Neural cell (in vitro differentiated cells): ENCODE measurements around the gene MYO3B. TPM values are rescaled to one million over a fixed set of nuclear protein-coding genes. Genes with fewer than 3 reads are reported as not detected.

ENCODE experiments used
- H2AFZ ChIP-seq: fragments of 200-600, 300-800 bp; sonication (generic), shearing (Covaris generic); 2 replicates; pipeline ENCODE4 v1.6.0; 2014; ENCODE audit warnings: low read depth, mild to moderate bottlenecking, antibody characterized with exemption, low read length, moderate library complexity
- H3F3A ChIP-seq: fragments of 200-600 bp; shearing (Covaris generic); 2 replicates; pipeline ENCODE4 v1.6.1; 2016; ENCODE audit warnings: mild to moderate bottlenecking, moderate library complexity, mixed read lengths, antibody characterized with exemption, low read length; ENCODE audit not compliant: insufficient read depth, poor library complexity, severe bottlenecking
- H3K27ac ChIP-seq: fragments of 200-600, 300-800 bp; sonication (generic), shearing (Covaris generic); 2 replicates; pipeline ENCODE4 v1.5.1; 2014; ENCODE audit warnings: mild to moderate bottlenecking, low read length, moderate library complexity
- H3K27me3 ChIP-seq: fragments of 300-800, 200-600 bp; sonication (generic), shearing (Covaris generic); 2 replicates; pipeline ENCODE4 v1.6.0; 2014; ENCODE audit warnings: mild to moderate bottlenecking, low read depth, low read length, moderate library complexity; ENCODE audit not compliant: insufficient read depth
- H3K36me3 ChIP-seq: fragments of 300-800, 200-600 bp; sonication (generic), shearing (Covaris generic); 2 replicates; pipeline ENCODE4 v1.5.1; 2014; ENCODE audit warnings: mild to moderate bottlenecking, antibody characterized with exemption, low read length, moderate library complexity; ENCODE audit not compliant: insufficient read depth
- H3K4me2 ChIP-seq: fragments of 300-800, 200-600 bp; sonication (generic), shearing (Covaris generic); 2 replicates; pipeline ENCODE4 v1.6.0; 2014; ENCODE audit warnings: mild to moderate bottlenecking, low read length
- H3K4me3 ChIP-seq: fragments of 300-800, 200-600 bp; sonication (generic), shearing (Covaris generic); 2 replicates; pipeline ENCODE4 v1.5.1; 2014; ENCODE audit warnings: mild to moderate bottlenecking, low read length, moderate library complexity
- H3K79me2 ChIP-seq: fragments of 200-600 bp; shearing (Covaris generic); replicated peaks from 2 replicates; pipeline ENCODE4 v1.6.0; 2014; ENCODE audit warnings: mild to moderate bottlenecking, low read length, moderate library complexity; ENCODE audit not compliant: insufficient read depth
- H3K9ac ChIP-seq: fragments of 300-800, 200-600 bp; sonication (generic), shearing (Covaris generic); 2 replicates; pipeline ENCODE4 v1.6.1; 2016; ENCODE audit warnings: mild to moderate bottlenecking, low read length, mixed read lengths
- H3K9me2 ChIP-seq: fragments of 200-600 bp; shearing (Covaris generic); 2 replicates; pipeline ENCODE4 v1.6.1; 2016; ENCODE audit warnings: mild to moderate bottlenecking, low read length, mixed read lengths; ENCODE audit not compliant: insufficient read depth
- H3K9me3 ChIP-seq: fragments of 200-600, 300-800 bp; sonication (generic), shearing (Covaris generic); 2 replicates; pipeline ENCODE4 v1.6.1; 2016; ENCODE audit warnings: mild to moderate bottlenecking, mixed run types, low read length, moderate library complexity, mixed read lengths
- H4K20me1 ChIP-seq: fragments of 200-600 bp; shearing (Covaris generic); 2 replicates; pipeline ENCODE4 v1.6.1; 2016; ENCODE audit warnings: mild to moderate bottlenecking, mixed run types; ENCODE audit not compliant: insufficient read depth
- EP300 ChIP-seq: fragments of 450-650 bp; conservative IDR thresholded peaks from 2 replicates; pipeline ENCODE4 v1.6.1; 2014; ENCODE audit warnings: antibody characterized with exemption, mild to moderate bottlenecking, moderate library complexity; ENCODE audit not compliant: poor library complexity, severe bottlenecking
- EZH2 ChIP-seq: fragments of 200-600, 300-800 bp; shearing (Covaris generic), sonication (generic); IDR thresholded peaks from 2 replicates; pipeline ENCODE4 v1.6.1; 2014; ENCODE audit warnings: antibody characterized with exemption, low read length, borderline replicate concordance, mild to moderate bottlenecking; ENCODE audit not compliant: insufficient read depth, poor library complexity, severe bottlenecking
- MXI1 ChIP-seq: fragments of 450-650 bp; conservative IDR thresholded peaks from 2 replicates; pipeline ENCODE4 v1.6.1; 2014; ENCODE audit warnings: antibody characterized with exemption, mild to moderate bottlenecking; ENCODE audit not compliant: poor library complexity, severe bottlenecking
- POLR2AphosphoS5 ChIP-seq: IDR thresholded peaks from 2 replicates; pipeline ENCODE4 v1.6.1; 2012
- RAD21 ChIP-seq: fragments of 450-650 bp; conservative IDR thresholded peaks from 2 replicates; pipeline ENCODE4 v1.6.1; 2014; ENCODE audit warnings: antibody characterized with exemption, mild to moderate bottlenecking, moderate library complexity
- SMC3 ChIP-seq: fragments of 450-650 bp; conservative IDR thresholded peaks from 2 replicates; pipeline ENCODE4 v1.6.1; 2014; ENCODE audit warnings: antibody characterized with exemption, mild to moderate bottlenecking, moderate library complexity; ENCODE audit not compliant: poor library complexity
- TAF1 ChIP-seq: IDR thresholded peaks from 2 replicates; pipeline ENCODE4 v1.6.1; 2012; ENCODE audit warnings: low read depth
- polyA plus RNA-seq: library from polyadenylated mRNA; depleted of rRNA; stranded (reverse); fragments of >200 nt; gene quantifications from 2 replicates; pipeline ENCODE4 v1.2.3, GENCODE V29; 2014
- TF ChIP-seq, protein P1 (sequence below): fragments of 450-650 bp; IDR thresholded peaks from 2 replicates; pipeline ENCODE4 v1.5.1; 2014; ENCODE audit warnings: antibody characterized with exemption, mild to moderate bottlenecking, moderate library complexity; ENCODE audit not compliant: poor library complexity, severe bottlenecking
- TF ChIP-seq, protein P2 (sequence below): IDR thresholded peaks from 2 replicates; pipeline ENCODE4 v1.6.1; 2012; ENCODE audit warnings: borderline replicate concordance

The MYO3B gene
- polyA plus RNA-seq, 1 donor from 2014 or later = 0.11 TPM

DNA sequence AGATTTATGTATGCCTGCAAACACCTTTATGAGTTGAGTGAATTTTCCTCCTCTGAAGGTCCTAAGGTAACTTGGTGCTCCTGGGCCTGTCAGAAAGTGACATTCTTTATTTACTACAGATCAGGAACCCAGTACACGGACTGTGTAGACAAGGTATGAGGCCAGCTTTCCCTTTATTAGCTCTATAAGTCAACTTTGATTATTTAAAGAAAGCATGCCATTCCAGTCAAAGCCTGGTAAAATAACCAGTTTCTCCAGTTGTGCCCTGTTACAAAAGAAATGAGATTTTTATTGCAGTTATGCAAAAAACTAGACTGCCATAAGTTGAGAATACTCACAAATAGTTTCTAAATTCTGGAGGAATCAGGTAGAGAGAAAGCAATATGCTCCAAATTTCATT, 271.1 kb downstream of the MYO3B start:
- no peak for TF ChIP-seq TAF1
- TF ChIP-seq SMC3 = no peak
- TF ChIP-seq, protein P1, sequence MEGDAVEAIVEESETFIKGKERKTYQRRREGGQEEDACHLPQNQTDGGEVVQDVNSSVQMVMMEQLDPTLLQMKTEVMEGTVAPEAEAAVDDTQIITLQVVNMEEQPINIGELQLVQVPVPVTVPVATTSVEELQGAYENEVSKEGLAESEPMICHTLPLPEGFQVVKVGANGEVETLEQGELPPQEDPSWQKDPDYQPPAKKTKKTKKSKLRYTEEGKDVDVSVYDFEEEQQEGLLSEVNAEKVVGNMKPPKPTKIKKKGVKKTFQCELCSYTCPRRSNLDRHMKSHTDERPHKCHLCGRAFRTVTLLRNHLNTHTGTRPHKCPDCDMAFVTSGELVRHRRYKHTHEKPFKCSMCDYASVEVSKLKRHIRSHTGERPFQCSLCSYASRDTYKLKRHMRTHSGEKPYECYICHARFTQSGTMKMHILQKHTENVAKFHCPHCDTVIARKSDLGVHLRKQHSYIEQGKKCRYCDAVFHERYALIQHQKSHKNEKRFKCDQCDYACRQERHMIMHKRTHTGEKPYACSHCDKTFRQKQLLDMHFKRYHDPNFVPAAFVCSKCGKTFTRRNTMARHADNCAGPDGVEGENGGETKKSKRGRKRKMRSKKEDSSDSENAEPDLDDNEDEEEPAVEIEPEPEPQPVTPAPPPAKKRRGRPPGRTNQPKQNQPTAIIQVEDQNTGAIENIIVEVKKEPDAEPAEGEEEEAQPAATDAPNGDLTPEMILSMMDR = no peak
- TF ChIP-seq RAD21 = no peak
- TF ChIP-seq, protein P2, sequence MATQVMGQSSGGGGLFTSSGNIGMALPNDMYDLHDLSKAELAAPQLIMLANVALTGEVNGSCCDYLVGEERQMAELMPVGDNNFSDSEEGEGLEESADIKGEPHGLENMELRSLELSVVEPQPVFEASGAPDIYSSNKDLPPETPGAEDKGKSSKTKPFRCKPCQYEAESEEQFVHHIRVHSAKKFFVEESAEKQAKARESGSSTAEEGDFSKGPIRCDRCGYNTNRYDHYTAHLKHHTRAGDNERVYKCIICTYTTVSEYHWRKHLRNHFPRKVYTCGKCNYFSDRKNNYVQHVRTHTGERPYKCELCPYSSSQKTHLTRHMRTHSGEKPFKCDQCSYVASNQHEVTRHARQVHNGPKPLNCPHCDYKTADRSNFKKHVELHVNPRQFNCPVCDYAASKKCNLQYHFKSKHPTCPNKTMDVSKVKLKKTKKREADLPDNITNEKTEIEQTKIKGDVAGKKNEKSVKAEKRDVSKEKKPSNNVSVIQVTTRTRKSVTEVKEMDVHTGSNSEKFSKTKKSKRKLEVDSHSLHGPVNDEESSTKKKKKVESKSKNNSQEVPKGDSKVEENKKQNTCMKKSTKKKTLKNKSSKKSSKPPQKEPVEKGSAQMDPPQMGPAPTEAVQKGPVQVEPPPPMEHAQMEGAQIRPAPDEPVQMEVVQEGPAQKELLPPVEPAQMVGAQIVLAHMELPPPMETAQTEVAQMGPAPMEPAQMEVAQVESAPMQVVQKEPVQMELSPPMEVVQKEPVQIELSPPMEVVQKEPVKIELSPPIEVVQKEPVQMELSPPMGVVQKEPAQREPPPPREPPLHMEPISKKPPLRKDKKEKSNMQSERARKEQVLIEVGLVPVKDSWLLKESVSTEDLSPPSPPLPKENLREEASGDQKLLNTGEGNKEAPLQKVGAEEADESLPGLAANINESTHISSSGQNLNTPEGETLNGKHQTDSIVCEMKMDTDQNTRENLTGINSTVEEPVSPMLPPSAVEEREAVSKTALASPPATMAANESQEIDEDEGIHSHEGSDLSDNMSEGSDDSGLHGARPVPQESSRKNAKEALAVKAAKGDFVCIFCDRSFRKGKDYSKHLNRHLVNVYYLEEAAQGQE = no peak
- no peak for TF ChIP-seq MXI1
- TF ChIP-seq EZH2 = no peak
- TF ChIP-seq EP300 = no peak
- no peak for TF ChIP-seq POLR2AphosphoS5
- Histone ChIP-seq H3K9me2 (no peaks in the 10 kb centered on the region), H3K4me3 (no peak overlapping the region)

GRCh38 chr2:170454471-170455372, 276.8 kb downstream of the MYO3B start:
- H3K27me3 ChIP-seq = no peaks in the 10 kb centered on the region
- TF ChIP-seq SMC3 = no peak
- TF ChIP-seq, protein P1 = no peak
- TF ChIP-seq, protein P2 = no peak
- no peak for TF ChIP-seq TAF1
- no peak for TF ChIP-seq RAD21
- no peak for TF ChIP-seq EZH2
- no peak for TF ChIP-seq POLR2AphosphoS5
- TF ChIP-seq MXI1 = no peak
- no peak for TF ChIP-seq EP300
- H3K9me2 ChIP-seq = no peaks in the 10 kb centered on the region
- peaks cover 6% of the 10 kb centered on the region for H3K9me3 ChIP-seq
- H3K79me2 ChIP-seq = no peaks in the 10 kb centered on the region
- no peaks in the 10 kb centered on the region for H3K36me3 ChIP-seq
- no peak overlapping the region for H3K4me3 ChIP-seq
- H3K27ac ChIP-seq = no peak overlapping the region
- H3F3A ChIP-seq = no peaks in the 10 kb centered on the region
- H2AFZ ChIP-seq = no peak overlapping the region
- no peak overlapping the region for H3K9ac ChIP-seq
- H3K4me2 ChIP-seq = no peak overlapping the region
- no peaks in the 10 kb centered on the region for H4K20me1 ChIP-seq

More for the DNA sequence above, 271.1 kb downstream of the MYO3B start:
- Histone ChIP-seq H4K20me1 (no peaks in the 10 kb centered on the region), H3K36me3 (no peaks in the 10 kb centered on the region), H3K9me3 (peaks cover 6% of the 10 kb centered on the region), H3K4me2 (no peak overlapping the region), H3K27me3 (no peaks in the 10 kb centered on the region), H3K27ac (no peak overlapping the region), H2AFZ (no peak overlapping the region), H3K9ac (no peak overlapping the region), H3K79me2 (no peaks in the 10 kb centered on the region), H3F3A (no peaks in the 10 kb centered on the region)
